ENCODE data around the gene KRT73.

The KRT73 gene

GRCh38 chr12:52616680-52617402, 1.5 kb downstream of the KRT73 start:
- no peak for DNase-seq

GRCh38 chr12:52615912-52616311, 2.4 kb downstream of the KRT73 start:
- no peak for DNase-seq

- DNase-seq = no peak
Measured at GRCh38 chr12:52615208-52615868, 3.0 kb downstream of the KRT73 start.

GRCh38 chr12:52614381-52615207, 3.8 kb downstream of the KRT73 start:
- DNase-seq = no peak

- DNase-seq = no peak
Measured at GRCh38 chr12:52613384-52614030, 4.9 kb downstream of the KRT73 start.

GRCh38 chr12:52612431-52613383, 5.7 kb downstream of the KRT73 start:
- DNase-seq = no peak

GRCh38 chr12:52611080-52611468, 7.3 kb downstream of the KRT73 start:
- no peak for DNase-seq

- no peak for DNase-seq
Measured at GRCh38 chr12:52608826-52609630, 9.3 kb downstream of the KRT73 start.

GRCh38 chr12:52608161-52608560, 10.2 kb downstream of the KRT73 start:
- no peak for DNase-seq

GRCh38 chr12:52607314-52607713, 11.0 kb downstream of the KRT73 start:
- no peak for DNase-seq

- DNase-seq = no peak
Measured at GRCh38 chr12:52606581-52607218, 11.7 kb downstream of the KRT73 start.

- DNase-seq = no peak
Measured at GRCh38 chr12:52606096-52606495, 12.3 kb downstream of the KRT73 start.

GRCh38 chr12:52605542-52605941, 12.8 kb downstream of the KRT73 start:
- no peak for DNase-seq

- DNase-seq = no peak
Measured at GRCh38 chr12:52604859-52605258, 13.5 kb downstream of the KRT73 start.

GRCh38 chr12:52603314-52603713, 15.0 kb downstream of the KRT73 start:
- DNase-seq = no peak

- DNase-seq = no peak
Measured at GRCh38 chr12:52602552-52602951, 15.8 kb downstream of the KRT73 start.

GRCh38 chr12:52601671-52602070, 16.7 kb downstream of the KRT73 start:
- no peak for DNase-seq

- no peak for DNase-seq
Measured at GRCh38 chr12:52600941-52601481, 17.3 kb downstream of the KRT73 start, which contains the start of gene KRT72. Gene KRT72, minus strand, starts transcription at chr12:52601463. Its CDS starts 11 bp downstream, at chr12:52601452.

- DNase-seq = no peak
Measured at GRCh38 chr12:52600475-52600874, 17.9 kb downstream of the KRT73 start.

GRCh38 chr12:52600071-52600470, 18.3 kb downstream of the KRT73 start:
- DNase-seq = no peak
